Activated CD4-positive, alpha-beta T cell treated with anti-CD3 and anti-CD28 coated beads, Interleukin-2, amount 50 U/mL, for 48 hours (primary cell): ENCODE measurements around the gene MON1B.
A peak's percentile ranks its signal among the peaks of the same experiment; 100 is the strongest.
"Not testable (repeated sequence)": the region's sequence is repeated elsewhere in the genome, so short reads cannot be mapped to it uniquely, and the experiment has no call there.

Experiments
- DNase-seq, 2 experiments: peaks; one replicate each; pipeline ENCODE4 v3.0.0-alpha.2; 2020

Gene MON1B

DNA sequence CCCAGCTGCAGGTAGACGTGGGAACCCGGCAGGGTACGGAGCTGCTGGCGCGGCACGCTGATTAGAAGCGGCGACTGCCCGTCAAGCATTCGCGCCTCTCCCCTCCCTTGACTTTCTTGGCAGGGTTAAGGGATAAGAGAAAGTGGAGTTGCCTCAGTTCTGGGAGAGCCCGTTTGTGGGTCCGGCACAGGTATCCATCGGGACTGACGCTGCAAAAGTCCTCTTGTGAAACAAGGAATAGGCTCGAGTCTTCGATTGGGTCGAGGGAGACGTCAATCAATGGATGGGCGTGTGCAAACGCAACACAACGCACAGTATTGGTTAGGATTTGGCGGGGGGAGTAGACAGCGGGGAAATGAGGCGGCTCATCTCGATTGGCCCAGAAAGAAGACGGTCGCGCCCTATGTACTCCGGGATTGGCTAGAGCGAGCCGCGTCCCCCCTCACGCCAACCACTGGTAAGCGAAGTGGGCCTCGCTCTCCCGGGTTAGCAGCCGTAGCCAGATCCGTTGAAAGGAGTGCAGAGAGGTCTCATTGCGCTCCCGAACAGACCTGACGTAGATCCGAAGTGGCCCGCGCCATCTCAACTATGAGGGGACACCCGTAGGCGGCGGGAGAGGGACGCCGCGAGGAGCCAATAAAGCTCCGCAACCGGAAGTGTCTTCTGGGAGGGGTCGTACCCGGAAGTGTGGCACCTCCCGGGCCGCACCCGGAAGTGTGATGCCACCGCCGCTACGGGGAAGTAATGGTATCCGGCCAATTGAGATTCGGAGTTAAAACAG lies at the start of gene MON1B:
MON1B (plus strand) TSS at position 713 of the 781 bp plus-strand sequence. CDS start 296 bp downstream, outside the sequence.
- DNase-seq, result peak; percentile 88 to 92

DNA sequence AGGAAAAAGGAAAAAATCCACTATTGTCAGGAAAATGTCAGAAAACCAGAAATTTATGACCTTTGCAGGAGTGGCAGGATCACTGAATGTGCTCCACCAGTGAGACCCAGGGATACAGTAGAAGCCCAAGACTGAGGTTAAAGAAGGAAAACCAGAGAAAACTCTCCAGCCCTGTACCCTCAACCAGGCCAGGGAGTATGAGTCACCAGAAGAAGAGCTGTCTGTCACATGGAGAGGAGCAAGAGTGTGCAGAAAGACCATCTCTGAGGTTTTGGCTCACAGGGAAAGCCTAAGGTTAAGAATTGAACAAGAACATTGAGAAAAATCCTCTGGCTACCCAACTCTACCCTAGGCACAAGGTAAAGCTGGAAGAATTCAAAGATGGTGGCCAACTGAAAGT lies 47.6 kb upstream of the MON1B start:
- no peak for DNase-seq

- no peak for DNase-seq
These were observed 42.9 kb upstream of the MON1B start for GRCh38 chr16:77148121-77148520.

GRCh38 chr16:77157346-77158058 lies 33.5 kb upstream of the MON1B start:
- no peak for DNase-seq

GRCh38 chr16:77158293-77158692 lies 32.7 kb upstream of the MON1B start:
- DNase-seq, result no peak

- DNase-seq, result no peak
These were observed 26.0 kb upstream of the MON1B start for GRCh38 chr16:77165006-77165405.

DNA sequence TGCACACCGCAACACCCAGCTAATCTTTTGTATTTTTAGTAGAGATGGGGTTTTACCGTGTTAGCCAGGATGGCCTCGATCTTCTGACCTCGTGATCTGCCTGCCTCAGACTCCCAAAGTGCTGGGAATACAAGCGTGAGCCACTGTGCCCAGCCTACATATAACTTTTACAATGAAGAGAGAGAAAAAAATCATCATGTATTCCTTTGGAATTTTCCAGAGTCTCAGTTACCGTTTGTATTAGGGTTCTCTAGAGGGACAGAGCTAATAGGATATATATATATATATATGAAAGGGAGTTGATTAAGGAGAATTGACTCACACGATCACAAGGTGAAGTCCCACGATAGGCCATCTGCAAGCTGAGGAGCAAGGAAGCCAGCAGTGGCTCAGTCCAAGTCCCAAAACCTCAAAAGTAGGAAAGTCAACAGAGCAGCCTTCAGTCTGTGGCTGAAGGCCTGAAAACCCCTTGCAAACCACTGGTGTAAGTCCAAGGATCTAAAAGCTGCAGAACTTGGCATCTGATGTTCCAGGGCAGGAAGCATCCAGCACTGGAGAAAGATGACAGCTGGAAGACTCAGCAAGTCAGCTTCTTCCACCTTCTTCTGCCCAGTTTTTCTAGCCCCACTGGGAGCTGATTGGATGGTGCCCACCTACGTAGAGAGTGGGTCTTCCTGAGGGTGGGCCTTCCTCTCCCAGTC lies 25.3 kb upstream of the MON1B start:
- not testable (repeated sequence) for DNase-seq

- DNase-seq, result no peak
These were observed 24.3 kb upstream of the MON1B start for GRCh38 chr16:77166726-77167125.

GRCh38 chr16:77168901-77169300 lies 22.1 kb upstream of the MON1B start:
- DNase-seq, result no peak

- DNase-seq, result peak; percentile 51 to 63
These were observed 21.2 kb upstream of the MON1B start for GRCh38 chr16:77169650-77170236.

GRCh38 chr16:77170805-77171204 lies 20.2 kb upstream of the MON1B start:
- no peak for DNase-seq

- DNase-seq, result no peak
These were observed 19.0 kb upstream of the MON1B start for GRCh38 chr16:77171745-77172635.

GRCh38 chr16:77172951-77173350 lies 18.0 kb upstream of the MON1B start:
- DNase-seq, result no peak

DNA sequence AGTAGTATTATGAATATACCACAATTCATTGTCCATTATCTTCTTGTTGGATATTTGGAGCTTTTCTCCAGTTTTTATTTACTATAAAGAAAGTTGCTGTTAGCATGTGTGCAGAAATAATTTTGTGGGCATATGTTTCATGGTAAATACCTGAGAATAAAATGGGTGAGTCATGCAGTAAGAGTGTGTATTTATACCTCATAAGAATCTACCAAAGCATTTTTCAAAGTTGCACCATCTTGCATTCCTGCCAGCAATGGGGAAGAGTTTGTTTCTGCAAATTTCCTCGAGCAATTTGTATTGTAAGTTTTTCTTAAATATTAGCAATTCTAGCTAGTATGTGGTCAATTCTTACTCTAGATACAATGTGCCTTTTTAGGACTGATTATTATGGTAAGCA lies 7.9 kb upstream of the MON1B start:
- no peak for DNase-seq

GRCh38 chr16:77186298-77186697 lies 4.7 kb upstream of the MON1B start:
- not testable (repeated sequence) for DNase-seq

GRCh38 chr16:77190190-77190477 lies 856 bp upstream of the MON1B start:
- no peak for DNase-seq

- DNase-seq, result peak; percentile 20 to 40
These were observed 424 bp downstream of the MON1B start for GRCh38 chr16:77191259-77191969.

DNA sequence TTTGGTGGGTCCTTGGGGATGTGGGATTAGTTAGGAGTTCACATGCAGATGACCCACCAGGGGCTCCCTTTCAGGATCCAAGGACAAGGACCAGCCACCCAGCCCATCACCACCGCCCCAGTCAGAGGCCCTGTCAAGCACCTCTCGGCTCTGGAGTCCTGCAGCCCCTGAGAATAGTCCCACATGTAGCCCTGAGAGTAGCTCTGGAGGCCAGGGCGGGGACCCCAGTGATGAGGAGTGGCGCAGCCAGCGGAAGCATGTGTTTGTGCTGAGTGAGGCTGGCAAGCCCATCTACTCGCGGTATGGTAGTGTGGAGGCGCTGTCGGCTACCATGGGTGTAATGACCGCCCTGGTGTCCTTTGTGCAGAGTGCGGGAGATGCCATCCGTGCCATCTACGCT lies 2.4 kb downstream of the MON1B start:
- no peak for DNase-seq

- no peak for DNase-seq
These were observed 3.6 kb downstream of the MON1B start for GRCh38 chr16:77194295-77195231.

GRCh38 chr16:77195411-77195810 lies 4.4 kb downstream of the MON1B start:
- DNase-seq, result no peak

DNA sequence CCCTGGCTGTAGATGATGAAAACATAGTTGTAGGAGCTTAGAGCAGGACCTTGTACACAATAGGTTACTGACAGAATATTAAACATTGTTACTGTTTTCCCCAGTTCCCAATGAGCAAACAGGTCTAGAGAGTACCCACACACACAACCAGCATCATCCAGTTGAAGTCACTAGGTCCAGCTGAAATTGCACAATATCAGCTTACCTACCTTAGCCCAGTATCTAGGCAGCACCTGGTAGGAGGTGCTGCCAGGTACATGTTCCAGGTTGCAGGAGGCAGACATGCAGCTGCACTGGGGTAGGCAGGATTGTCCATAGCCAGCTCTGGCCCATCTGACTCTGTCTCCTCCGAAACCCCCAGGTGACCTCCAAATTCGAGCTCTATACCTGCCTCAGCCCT lies 6.8 kb downstream of the MON1B start:
- no peak for DNase-seq
